GM04504 (cell line): ENCODE results near the gene NEURL1.
"Not testable (repeated sequence)": the region's sequence is repeated elsewhere in the genome, so short reads cannot be mapped to it uniquely, and the experiment has no call there.

Source experiments
- DNase-seq: peaks from one replicate; pipeline ENCODE4 v3.0.0-alpha.2; 2012; ENCODE audit warnings: low read depth

NEURL1 gene

GRCh38 chr10:103607051-103607450 is 113.5 kb downstream of the NEURL1 start:
- not testable (repeated sequence) for DNase-seq

- DNase-seq = not testable (repeated sequence)
Observed at GRCh38 chr10:103608056-103608455, 114.6 kb downstream of the NEURL1 start.

DNA sequence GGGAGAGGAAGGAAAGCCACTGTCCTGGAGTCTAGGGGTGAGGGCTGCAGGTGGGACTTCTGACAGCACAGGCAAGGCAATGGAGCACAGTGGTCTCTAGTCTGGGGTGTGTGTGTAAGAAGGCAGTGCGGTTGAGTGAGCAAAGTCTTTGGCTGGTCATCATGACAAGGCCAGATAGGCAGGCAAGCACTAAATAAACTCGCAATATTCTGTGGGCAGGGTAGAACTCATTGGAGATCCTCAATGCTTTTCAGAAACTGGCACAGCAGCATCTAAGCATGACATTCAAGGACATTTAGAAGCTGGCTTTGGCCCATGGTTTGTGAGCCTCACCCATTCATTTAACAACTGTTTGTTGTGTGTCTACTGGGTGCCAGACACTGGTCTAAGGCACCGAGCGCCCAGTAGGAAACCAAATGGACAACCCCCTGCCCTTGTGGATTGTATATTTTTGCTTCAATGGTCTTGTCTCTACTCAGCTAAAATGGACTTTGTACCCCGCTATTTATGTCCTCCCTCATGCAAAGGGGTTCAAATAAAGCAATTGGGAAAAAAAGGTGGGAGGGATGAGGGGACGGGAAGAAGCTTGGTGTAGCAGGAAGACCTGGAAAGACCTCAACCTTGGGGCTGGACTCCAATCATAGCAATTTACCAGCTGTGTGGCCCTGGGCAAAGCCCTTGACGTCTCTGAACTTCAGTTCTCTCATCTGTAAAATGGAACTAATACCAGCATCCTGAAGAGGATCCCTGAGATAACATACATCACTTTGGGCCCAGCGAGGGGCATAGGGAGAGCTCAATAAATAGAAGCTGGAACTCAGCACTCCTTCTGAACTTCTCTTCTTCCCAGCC is 116.0 kb downstream of the NEURL1 start:
- DNase-seq = no peak

DNA sequence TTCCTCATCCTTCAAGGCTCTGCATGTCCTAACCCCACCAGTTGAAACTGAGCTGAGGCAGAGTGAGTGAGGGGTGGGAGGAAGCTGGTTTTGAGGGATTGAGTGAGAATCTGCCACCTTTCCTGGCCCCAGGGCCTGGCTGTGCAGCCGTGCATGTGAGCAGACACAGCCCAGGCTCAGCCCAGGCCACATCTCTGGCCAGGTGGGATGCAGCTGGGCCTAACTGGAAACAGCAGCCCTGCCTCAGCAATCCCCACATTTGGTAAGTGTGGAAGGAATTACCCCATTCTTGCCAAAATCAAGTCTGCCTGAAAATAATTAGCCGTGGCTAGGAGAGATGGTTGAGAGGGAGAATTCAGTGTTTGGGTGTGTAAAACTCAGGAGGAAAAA is 116.6 kb downstream of the NEURL1 start:
- DNase-seq = no peak

DNA sequence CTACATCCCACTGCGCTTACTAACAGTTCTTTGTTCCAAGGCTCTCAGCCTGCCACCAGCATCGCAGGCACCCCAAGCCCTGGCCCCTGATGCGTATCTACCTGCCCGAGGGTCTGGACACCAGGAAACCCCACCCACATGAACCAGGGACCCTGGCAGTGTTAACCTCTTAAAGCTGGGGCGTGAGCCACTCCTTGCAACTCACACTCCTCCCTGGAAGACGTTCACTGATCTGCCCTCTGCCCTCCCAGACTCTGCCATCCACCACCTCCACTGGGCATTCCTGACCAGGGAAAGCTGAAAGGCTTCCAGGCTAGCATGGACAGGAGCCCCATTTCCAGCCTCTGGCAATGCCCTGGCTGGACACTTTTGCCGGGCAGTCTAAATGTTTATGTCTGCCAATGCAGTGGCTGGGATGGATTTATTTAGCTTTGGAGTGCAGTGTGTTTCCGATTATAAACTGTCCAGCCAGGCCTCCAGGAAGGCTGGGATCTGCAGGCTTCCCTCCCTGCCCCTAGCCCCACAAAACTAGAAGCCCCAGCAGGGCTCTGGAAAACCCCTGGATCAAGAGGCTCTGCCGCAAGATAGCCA is 117.5 kb downstream of the NEURL1 start:
- no peak for DNase-seq

DNA sequence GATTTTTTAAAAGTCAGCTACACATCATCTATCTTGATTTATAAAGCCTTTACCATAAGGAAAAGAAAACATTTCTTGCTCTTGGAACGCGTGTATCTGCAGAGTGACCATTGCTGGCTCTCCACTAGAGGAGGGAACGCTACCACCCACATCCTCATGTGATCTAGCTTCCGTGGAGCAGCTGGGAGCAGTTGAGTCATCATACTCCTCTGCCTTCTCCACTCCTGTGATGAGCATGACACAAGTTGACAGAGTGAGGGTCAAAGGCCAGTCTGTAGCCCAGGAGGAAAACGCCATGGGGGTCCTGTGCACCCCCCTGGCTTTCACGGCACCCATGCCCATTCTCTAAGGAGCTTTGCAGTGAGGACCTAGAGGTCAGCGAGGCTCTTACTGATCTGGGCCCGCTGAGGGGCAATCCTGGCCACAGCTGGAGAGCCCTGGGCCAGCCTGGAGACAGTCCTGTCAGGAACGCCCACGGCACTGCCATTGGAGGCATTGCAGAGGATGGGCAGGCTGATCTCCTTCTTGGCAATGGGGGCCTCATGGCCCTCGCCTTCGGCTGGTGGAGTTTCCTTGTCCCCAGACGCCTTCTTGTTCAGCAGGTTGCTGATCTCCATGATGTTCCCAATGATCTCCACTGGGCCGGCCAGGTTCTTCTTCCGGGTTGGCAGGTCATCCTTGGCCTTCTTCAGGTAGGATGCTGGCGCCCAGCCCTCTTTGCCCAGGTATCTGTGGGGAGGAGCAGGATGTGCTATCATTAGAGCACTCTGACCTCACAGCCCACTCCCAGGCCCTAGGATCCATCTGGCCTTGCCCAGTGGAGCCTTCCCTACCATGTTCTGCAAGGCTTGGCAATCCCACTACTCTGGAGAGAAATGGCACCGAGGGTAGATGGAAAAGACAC is 119.2 kb downstream of the NEURL1 start:
- DNase-seq = peak; percentile 70

- no peak for DNase-seq
Observed at GRCh38 chr10:103613616-103614015, 120.1 kb downstream of the NEURL1 start.

GRCh38 chr10:103614306-103615158 is 121.0 kb downstream of the NEURL1 start:
- DNase-seq = no peak

DNA sequence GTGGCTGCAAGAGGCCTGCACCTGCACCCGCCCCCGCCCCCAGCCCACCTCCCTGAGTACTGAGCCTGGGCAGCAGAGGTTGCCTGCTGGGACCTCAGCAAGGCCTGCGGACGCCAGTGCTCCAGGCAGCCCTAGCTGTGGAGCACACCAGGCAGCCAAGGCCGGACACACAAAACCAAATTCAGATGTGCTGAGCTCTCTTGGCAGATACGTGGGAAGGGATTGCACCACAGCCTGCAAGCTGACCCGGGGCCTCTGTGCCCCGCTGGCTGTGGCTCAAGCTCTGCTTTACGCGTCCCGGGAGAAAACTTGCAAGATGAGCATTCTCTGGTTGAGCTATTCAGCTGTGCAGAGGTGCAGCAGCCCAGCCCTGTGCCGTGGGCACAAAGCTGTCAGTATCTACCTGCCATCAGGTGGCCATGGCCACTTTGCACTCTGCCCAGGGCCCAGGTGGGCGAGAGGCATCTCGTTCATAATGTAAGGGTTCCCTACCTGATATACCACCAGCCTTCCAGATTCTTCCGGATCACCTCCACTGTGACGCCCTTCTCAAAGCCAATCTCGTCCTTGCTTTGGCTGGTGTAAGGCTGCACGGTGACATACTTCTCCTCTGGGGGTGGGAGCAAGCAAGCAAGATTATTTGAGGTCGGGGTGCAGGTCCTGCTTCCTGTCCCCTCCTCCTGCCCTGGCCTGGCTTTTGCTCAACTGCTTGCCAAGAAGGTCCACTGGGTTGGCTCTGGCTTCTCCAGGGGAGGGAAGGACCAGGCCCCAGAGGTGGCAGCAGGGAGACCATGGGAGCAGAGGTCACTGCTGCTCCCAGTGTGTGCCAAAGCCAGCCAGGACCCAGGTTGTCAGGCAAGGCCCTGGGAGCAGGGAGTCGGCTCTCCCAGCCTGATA is 123.4 kb downstream of the NEURL1 start:
- DNase-seq = peak; percentile 96

DNA sequence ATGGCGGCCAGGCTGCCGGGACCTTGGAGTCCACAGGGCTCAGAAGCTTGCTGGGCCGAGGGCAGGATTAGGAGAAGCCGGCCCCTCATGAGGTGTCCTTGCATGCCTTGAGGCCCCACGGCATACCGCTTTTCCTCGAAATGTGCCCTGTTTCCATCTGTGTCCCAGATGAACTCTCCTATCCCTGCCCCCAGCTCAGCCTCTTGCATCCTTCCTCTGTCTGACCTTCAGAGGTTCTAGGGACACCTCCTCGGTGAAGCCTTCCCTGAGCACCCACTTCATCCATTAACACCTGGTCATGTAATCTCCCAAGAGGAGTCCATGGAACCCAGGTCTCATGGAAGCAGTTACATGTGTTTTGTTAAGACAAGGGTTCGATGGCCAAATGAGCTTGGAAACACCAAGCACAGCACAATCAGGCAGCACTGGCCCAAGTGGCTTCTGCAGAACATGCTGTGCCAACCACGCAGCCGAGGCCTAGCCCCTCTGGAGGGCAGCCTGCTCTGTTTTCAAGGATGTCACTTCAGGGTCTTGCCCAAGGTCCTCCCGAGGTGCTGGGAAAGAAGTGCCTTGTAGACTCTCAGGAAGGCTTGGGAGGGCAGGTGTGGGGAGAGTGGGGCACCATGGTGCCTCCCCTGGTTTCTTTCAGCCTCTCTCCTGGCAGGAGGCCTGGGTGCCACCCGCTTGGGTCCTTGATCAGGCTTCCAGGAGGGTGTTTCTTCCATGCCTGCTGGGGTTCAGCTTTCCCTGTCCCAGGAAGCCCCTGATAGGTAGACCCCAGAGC is 124.3 kb downstream of the NEURL1 start:
- DNase-seq = no peak

- peak; percentile 76 for DNase-seq
Observed at GRCh38 chr10:103618575-103619423, 125.3 kb downstream of the NEURL1 start.

GRCh38 chr10:103619424-103620351 is 126.2 kb downstream of the NEURL1 start:
- DNase-seq = no peak

- no peak for DNase-seq
Observed at GRCh38 chr10:103620352-103620740, 126.8 kb downstream of the NEURL1 start.

GRCh38 chr10:103620891-103621782 is 127.6 kb downstream of the NEURL1 start:
- DNase-seq = no peak

- no peak for DNase-seq
Observed at GRCh38 chr10:103621783-103622125, 128.2 kb downstream of the NEURL1 start.

DNA sequence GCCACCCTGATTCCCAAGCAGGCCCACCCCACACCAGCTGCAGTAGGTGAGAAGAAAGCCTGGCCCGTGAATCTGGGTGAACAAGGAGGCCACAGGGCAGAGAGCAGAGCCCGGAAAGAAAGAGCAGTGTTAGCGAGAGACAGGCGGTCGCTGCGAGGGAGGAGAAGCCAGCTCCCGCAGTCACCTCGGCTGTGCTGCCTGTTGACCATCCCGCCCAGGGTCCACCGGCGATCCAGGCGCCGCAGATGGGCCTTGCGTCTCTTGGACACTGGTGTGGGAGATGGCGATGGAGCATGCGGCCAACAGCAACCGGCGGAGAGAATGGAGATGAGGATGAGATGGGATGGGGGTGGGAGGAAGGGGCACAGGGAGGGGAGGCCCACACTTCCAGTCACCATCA is 128.8 kb downstream of the NEURL1 start:
- no peak for DNase-seq
